ENCODE measurements around the gene PSMD4.

Gene PSMD4

DNA sequence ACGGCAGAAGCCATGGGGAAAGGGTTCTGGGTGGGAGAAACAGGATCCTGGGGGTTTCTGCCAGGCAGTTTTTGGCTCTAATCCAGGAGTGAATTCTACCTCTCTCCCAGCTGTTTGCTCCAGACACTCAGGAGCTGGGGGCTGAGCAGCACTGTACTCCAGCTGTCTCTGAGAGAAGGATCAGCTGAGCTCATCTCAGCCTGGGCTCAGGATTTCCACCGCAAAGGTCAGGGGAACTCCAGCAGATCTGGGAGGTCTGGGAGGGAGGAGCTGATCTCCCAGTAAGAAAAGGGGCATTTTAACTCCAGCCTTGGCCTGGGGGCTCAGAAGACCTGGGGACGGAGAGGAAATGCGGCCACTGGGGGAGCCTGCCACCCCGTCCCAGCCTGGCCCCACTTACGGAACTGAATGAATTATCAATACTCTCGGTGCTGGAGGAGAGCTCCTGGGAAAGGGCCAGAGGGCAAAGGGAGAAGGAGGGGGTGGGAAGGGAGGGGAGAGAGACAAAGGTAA, 55.3 kb downstream of the PSMD4 start:
- H3K27ac ChIP-seq (ENCODE audit: extremely low read depth, low read depth, low read length): no peak overlapping the region
- CTCF ChIA-PET: interaction anchor here (0.6 to 12.7 kb wide), 7 partner anchors 9 to 154 kb away, joined by 3 to 88 read pairs (median 7); partner anchors contain the start of gene PI4KB

GRCh38 chr1:151311011-151311410, 56.5 kb downstream of the PSMD4 start:
- CTCF ChIA-PET: interaction anchor here (0.7 to 12.7 kb wide), 4 partner anchors 10 to 114 kb away, joined by 7 to 88 read pairs (median 26); partner anchors contain the start of gene PI4KB
- POLR2A ChIA-PET: interaction anchor here (0.5 to 5.0 kb wide), 8 partner anchors 10 to 82 kb away, joined by 3 to 56 read pairs (median 6); partner anchors contain the start of genes PI4KB and ZNF687
- H3K27ac ChIP-seq (ENCODE audit: extremely low read depth, low read depth, low read length): peak overlapping the region; percentile 7; the same call in 1 of the 2 replicates
- no peaks in the 10 kb centered on the region for H3K4me1 ChIP-seq (ENCODE audit: control insufficient read depth, insufficient read depth, low read length)
- H3K9me3 ChIP-seq (ENCODE audit: control insufficient read depth, insufficient read depth, low read depth, low read length): no peaks in the 10 kb centered on the region
- no peak for TF ChIP-seq PRDM1 (tag by site-specific recombination; IDR thresholded peaks at IDR 0.05)
- no peak for TF ChIP-seq ZNF776 (tag by site-specific recombination; IDR thresholded peaks at IDR 0.05; ENCODE audit: borderline replicate concordance)
- TF ChIP-seq ZFP3 (tag by site-specific recombination; IDR thresholded peaks at IDR 0.05; ENCODE audit: low read depth): no peak
- no peak for TF ChIP-seq BCL6B (tag by site-specific recombination; IDR thresholded peaks at IDR 0.05)
- peaks cover 14 to 97% of the 10 kb centered on the region in 2 experiments for H3K36me3 ChIP-seq (ENCODE audit: control insufficient read depth in 2 of 2, insufficient read depth in 1 of 2, low read length in 2 of 2)
- no peak overlapping the region for H3K4me3 ChIP-seq (ENCODE audit: low read depth, low read length)

More for the DNA sequence above, 55.3 kb downstream of the PSMD4 start:
- H3K4me3 ChIP-seq (ENCODE audit: low read depth, low read length): no peak overlapping the region
- H3K9me3 ChIP-seq (ENCODE audit: control insufficient read depth, insufficient read depth, low read depth, low read length): no peaks in the 10 kb centered on the region
- TF ChIP-seq ZNF248 (tag by site-specific recombination; IDR thresholded peaks at IDR 0.05): no peak
- no peak for TF ChIP-seq MYNN (tag by site-specific recombination; IDR thresholded peaks at IDR 0.05; ENCODE audit: borderline replicate concordance)
- TF ChIP-seq ZNF350 (tag by site-specific recombination; IDR thresholded peaks at IDR 0.05): no peak
- no peak for TF ChIP-seq ZBTB11 (tag by site-specific recombination; conservative IDR thresholded peaks at IDR 0.05; ENCODE audit: low read depth)
- no peak for TF ChIP-seq ZNF529 (tag by site-specific recombination; IDR thresholded peaks at IDR 0.05; ENCODE audit: insufficient replicate concordance)
- no peak for TF ChIP-seq ZNF10 (tag by site-specific recombination; IDR thresholded peaks at IDR 0.05)
- no peak for TF ChIP-seq ZNF623 (tag by site-specific recombination; IDR thresholded peaks at IDR 0.05)
- TF ChIP-seq, protein P1, sequence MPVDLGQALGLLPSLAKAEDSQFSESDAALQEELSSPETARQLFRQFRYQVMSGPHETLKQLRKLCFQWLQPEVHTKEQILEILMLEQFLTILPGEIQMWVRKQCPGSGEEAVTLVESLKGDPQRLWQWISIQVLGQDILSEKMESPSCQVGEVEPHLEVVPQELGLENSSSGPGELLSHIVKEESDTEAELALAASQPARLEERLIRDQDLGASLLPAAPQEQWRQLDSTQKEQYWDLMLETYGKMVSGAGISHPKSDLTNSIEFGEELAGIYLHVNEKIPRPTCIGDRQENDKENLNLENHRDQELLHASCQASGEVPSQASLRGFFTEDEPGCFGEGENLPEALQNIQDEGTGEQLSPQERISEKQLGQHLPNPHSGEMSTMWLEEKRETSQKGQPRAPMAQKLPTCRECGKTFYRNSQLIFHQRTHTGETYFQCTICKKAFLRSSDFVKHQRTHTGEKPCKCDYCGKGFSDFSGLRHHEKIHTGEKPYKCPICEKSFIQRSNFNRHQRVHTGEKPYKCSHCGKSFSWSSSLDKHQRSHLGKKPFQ (tag by site-specific recombination; IDR thresholded peaks at IDR 0.05): no peak
- TF ChIP-seq ZNF792 (tag by site-specific recombination; IDR thresholded peaks at IDR 0.05): no peak
- TF ChIP-seq ZNF701 (tag by site-specific recombination; IDR thresholded peaks at IDR 0.05): no peak
- no peak for TF ChIP-seq KLF9 (tag by site-specific recombination; IDR thresholded peaks at IDR 0.05; ENCODE audit: low read depth)
- TF ChIP-seq ZNF555 (tag by site-specific recombination; conservative IDR thresholded peaks at IDR 0.05): no peak
- POLR2A ChIA-PET: interaction anchor here (0.5 to 1.5 kb wide), 4 partner anchors 14 to 65 kb away, joined by 3 to 5 read pairs (median 3); partner anchors contain the start of gene PSMD4
- H3K4me1 ChIP-seq (ENCODE audit: control insufficient read depth, insufficient read depth, low read length): no peaks in the 10 kb centered on the region
- H3K36me3 ChIP-seq (ENCODE audit: control insufficient read depth in 2 of 2, insufficient read depth in 1 of 2, low read length in 2 of 2): peaks cover 26 to 99% of the 10 kb centered on the region in 2 experiments

Measured in HEK293 (cell line).